ENCODE results near the gene MPO.

MPO gene

GRCh38 chr17:58308173-58308984, 27.6 kb upstream of the MPO start:
- in situ Hi-C loops (cut with HindIII; ENCODE audit: low pct_unique_long_range_greater_than_20kb, low sequenced_read_pairs), result no loop called here
- TF ChIP-seq JUND (IDR thresholded peaks at IDR 0.05; ENCODE audit: low read depth), result no peak
- no peak for DNase-seq (ENCODE audit: low read depth in 1 of 2, low spot score in 1 of 2)

DNA sequence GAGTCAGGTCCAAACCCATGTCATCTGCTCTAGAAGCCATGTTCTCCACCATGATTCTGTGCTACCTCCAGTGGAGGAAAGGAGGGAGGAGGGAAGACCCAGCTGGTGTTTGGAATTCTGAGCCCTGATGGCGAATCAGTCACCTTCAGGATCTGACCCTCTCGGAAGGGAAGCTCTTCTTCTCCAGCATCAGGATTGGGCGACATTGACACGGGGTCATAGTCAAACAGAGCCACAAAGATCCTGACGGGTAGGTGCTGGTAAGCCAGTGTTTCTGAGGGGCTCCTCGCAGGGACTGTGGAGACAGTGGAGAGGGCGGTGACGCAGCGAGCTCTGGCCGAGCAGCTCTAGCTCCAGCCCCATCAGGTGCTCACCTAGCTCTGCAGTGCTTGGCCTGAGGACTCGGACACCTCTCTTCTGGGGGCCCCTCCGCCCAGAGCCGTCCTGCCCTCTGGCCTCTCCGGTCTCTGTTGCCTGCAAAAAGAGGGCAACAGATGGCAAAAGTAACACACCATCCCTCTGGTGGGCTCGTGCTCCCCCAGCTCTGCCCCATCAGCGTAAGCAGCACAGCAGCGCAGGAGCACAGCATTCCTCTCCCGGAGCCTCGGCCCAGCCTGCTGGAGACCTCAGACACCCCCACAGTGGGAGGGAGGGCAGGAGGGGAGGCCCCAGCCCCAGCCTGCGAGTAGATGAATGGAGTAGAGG, 26.9 kb upstream of the MPO start:
- no peak for TF ChIP-seq JUND (IDR thresholded peaks at IDR 0.05; ENCODE audit: low read depth)
- in situ Hi-C loops (cut with HindIII; ENCODE audit: low pct_unique_long_range_greater_than_20kb, low sequenced_read_pairs), result no loop called here
- no peak for DNase-seq (ENCODE audit: low read depth in 1 of 2, low spot score in 1 of 2)

- DNase-seq (ENCODE audit: low read depth in 1 of 2, low spot score in 1 of 2), result no peak
- in situ Hi-C loops (cut with HindIII; ENCODE audit: low pct_unique_long_range_greater_than_20kb, low sequenced_read_pairs), result no loop called here
- TF ChIP-seq JUND (IDR thresholded peaks at IDR 0.05; ENCODE audit: low read depth), result no peak
Measured at GRCh38 chr17:58306131-58306951, 25.6 kb upstream of the MPO start.

DNA sequence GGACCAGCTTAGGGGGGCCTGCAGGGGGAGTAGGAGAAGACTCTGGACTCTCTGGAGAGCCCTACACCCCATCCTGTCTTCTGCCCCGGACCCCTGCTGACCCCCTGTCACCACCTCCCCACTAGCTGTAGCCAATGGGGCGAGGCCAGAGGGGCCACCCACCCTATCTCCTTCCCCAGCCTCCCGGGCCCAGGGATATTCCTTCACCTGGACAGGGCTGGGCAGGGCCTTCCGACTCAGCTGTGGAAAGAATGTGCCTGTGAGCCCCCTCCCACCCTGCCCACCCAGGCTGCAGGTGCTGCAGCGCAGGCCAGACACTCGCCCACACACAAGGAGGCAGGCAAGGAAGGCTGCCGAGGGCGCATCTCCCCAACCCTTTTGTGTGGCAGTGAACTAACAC, 24.9 kb upstream of the MPO start:
- in situ Hi-C loops (cut with HindIII; ENCODE audit: low pct_unique_long_range_greater_than_20kb, low sequenced_read_pairs), result no loop called here
- no peak for DNase-seq (ENCODE audit: low read depth in 1 of 2, low spot score in 1 of 2)
- no peak for TF ChIP-seq JUND (IDR thresholded peaks at IDR 0.05; ENCODE audit: low read depth)

DNA sequence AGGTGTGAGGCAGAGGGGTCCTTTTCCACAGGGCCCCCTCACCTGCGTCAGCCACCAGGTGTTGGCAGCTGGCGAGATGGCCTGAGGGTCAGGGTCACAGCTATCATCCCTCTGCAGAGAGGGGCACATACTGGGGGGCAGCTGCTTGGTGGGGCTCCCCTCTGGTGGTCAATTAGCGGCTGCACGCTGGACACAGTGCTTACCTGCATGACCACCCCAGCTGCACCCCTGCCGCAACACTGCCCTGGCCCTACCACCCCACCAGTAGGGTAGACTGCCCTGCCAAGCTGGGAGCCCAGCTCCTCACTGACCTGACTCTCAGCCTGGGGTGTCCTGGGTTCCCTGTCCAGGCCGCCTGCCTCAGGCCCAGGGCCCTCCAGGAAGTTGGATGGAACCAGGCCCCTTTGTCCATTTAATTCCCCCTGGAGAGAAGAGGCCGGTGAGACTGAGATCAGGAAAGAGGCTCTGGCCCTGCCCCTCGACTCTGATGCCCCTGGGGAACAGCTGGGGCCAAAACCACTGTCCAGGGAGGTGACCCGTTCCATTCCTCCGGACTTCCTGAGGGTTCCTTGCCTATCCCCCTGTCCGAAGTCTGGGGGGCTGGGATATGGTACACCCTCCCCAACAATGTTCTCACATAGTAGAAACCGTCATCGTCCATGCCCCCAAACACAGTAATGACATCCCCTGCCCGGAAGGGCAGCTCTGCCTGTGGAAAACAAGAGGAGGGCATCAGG, 24.2 kb upstream of the MPO start:
- in situ Hi-C loops (cut with HindIII; ENCODE audit: low pct_unique_long_range_greater_than_20kb, low sequenced_read_pairs), result no loop called here
- TF ChIP-seq JUND (IDR thresholded peaks at IDR 0.05; ENCODE audit: low read depth), result no peak
- DNase-seq (ENCODE audit: low read depth in 1 of 2, low spot score in 1 of 2), result no peak

GRCh38 chr17:58303971-58304749, 23.4 kb upstream of the MPO start:
- no peak for TF ChIP-seq JUND (IDR thresholded peaks at IDR 0.05; ENCODE audit: low read depth)
- DNase-seq (ENCODE audit: low read depth in 1 of 2, low spot score in 1 of 2), result peak; percentile 65 to 79
- in situ Hi-C loops (cut with HindIII; ENCODE audit: low pct_unique_long_range_greater_than_20kb, low sequenced_read_pairs), result no loop called here

- in situ Hi-C loops (cut with HindIII; ENCODE audit: low pct_unique_long_range_greater_than_20kb, low sequenced_read_pairs), result no loop called here
- no peak for TF ChIP-seq JUND (IDR thresholded peaks at IDR 0.05; ENCODE audit: low read depth)
Measured at GRCh38 chr17:58302919-58303585, 22.3 kb upstream of the MPO start.

GRCh38 chr17:58302171-58302918, 21.6 kb upstream of the MPO start:
- no peak for TF ChIP-seq JUND (IDR thresholded peaks at IDR 0.05; ENCODE audit: low read depth)
- DNase-seq (ENCODE audit: low read depth in 1 of 2, low spot score in 1 of 2), result no peak
- in situ Hi-C loops (cut with HindIII; ENCODE audit: low pct_unique_long_range_greater_than_20kb, low sequenced_read_pairs), result no loop called here

More at GRCh38 chr17:58302919-58303585, 22.3 kb upstream of the MPO start:
- DNase-seq (ENCODE audit: low read depth in 1 of 2, low spot score in 1 of 2), result no peak

DNA sequence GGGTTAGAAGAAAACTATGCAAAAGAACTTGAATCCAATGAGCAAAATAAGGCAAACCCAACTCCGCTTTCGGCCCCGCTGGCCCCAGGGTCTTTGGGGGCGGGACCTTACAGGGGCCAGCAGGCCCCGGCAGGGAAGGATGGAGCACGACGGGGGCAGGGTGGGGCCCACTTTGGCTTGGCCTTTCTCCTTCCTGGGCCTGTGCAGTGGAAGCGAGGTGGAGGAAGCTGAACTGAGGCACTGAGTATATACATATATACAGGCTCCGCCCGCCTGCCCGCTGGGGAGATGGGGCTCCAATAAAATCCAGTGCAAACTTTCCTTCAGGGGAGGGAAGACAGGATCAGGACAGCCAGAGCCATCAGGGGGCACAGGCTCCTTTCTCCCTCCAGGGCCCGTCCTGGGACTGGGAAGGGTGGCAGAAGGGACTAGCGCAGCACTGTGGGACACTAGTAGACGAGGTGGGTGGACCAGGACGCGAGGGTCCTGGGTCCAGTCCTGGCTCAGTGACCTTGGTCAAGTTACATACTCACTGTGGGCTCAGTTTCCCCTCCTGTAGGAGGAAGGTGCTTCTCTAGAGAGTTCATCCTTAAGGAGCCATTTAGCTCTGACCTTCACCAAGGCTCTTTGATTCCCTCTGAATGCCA, 20.9 kb upstream of the MPO start:
- in situ Hi-C loops (cut with HindIII; ENCODE audit: low pct_unique_long_range_greater_than_20kb, low sequenced_read_pairs), result no loop called here
- DNase-seq (ENCODE audit: low read depth in 1 of 2, low spot score in 1 of 2), result no peak
- TF ChIP-seq JUND (IDR thresholded peaks at IDR 0.05; ENCODE audit: low read depth), result no peak

DNA sequence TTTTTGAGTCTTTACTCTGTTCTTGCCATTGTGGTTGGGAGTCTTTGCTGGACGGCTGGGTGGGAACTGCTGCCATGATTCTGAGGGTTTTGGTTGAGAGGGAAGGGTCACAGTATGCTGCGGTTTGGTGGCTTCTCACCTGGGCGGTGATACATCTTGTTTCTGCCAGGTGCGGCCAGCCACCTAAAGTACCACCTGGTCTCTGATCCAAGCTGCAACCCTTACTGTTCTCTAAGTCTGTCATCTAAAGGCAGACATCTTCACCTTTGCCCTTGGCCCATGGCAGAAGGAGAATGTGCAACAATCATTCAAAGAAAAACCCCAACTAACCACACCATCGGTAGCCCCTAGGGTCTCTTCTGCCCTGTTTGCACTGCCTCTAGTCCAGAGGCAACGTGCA, 19.6 kb upstream of the MPO start:
- TF ChIP-seq JUND (IDR thresholded peaks at IDR 0.05; ENCODE audit: low read depth), result no peak
- DNase-seq (ENCODE audit: low read depth in 1 of 2, low spot score in 1 of 2), result no peak
- in situ Hi-C loops (cut with HindIII; ENCODE audit: low pct_unique_long_range_greater_than_20kb, low sequenced_read_pairs), result no loop called here
